Measurements from ENCODE around the gene RANBP17. TPM values are rescaled to one million over a fixed set of nuclear protein-coding genes. Genes with fewer than 3 reads are reported as not detected.
A peak's percentile ranks its signal among the peaks of the same experiment; 100 is the strongest.

The RANBP17 gene
- total RNA-seq, 4 donors from 2014 or later: 0.55 to 3.0 (median 1.5) TPM

DNA sequence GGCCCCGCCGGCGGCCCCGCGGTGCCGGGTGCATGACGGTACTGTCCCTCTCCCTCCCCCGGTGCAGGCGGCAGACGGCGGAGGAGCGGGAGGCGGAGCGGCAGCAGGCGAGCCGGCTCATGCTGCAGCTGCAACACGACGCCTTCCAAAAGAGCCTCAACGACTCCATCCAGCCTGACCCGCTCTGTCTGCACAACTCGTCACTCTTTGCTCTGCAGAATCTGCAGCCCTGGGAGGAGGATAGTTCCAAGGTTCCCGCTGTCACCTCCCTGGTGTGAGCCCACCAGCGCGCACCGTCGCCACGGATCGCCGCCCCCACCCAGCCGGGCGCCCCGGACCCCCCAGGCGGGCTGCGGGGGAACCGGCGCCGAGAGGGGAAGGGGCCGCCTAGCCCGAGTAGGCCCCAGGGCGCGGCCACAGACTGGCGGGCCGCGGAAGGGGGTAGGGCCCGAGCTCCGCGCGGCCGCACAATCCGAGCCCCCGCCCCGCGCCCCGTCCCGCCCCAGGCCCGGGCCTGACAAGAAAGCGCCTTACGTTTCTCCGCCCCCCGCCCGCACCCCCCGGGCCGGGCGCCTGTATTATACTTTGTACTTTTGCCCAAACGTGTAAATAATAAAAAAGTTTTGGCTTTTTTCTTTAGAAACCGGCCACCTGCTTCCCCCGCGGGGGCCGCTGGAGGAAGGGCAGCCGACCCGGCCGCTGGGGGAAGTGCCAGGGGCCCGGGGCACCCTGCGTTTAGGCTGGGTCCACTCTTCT lies 449.7 kb downstream of the RANBP17 start:
- H3K4me1 ChIP-seq: peaks cover 82% of the 10 kb centered on the region
- peak in 1 of 2 donors; percentile 72 for DNase-seq (ENCODE audit: low spot score in 2 of 2)
- H3K27me3 ChIP-seq: peaks cover 100% of the 10 kb centered on the region
- no peaks in the 10 kb centered on the region for H3K36me3 ChIP-seq
- WGBS: 2% methylated on average over 32 of the region's 74 CpGs
- no peak overlapping the region for H3K27ac ChIP-seq
- peak overlapping the region; percentile 35 for H3K4me3 ChIP-seq
- H3K9me3 ChIP-seq: no peaks in the 10 kb centered on the region
- no peak for TF ChIP-seq POLR2AphosphoS5 (IDR thresholded peaks at IDR 0.05)
- TF ChIP-seq POLR2A (IDR thresholded peaks at IDR 0.05): no peak
- no peak for TF ChIP-seq EP300 (IDR thresholded peaks at IDR 0.05)
- TF ChIP-seq CTCF (IDR thresholded peaks at IDR 0.05): no peak

DNA sequence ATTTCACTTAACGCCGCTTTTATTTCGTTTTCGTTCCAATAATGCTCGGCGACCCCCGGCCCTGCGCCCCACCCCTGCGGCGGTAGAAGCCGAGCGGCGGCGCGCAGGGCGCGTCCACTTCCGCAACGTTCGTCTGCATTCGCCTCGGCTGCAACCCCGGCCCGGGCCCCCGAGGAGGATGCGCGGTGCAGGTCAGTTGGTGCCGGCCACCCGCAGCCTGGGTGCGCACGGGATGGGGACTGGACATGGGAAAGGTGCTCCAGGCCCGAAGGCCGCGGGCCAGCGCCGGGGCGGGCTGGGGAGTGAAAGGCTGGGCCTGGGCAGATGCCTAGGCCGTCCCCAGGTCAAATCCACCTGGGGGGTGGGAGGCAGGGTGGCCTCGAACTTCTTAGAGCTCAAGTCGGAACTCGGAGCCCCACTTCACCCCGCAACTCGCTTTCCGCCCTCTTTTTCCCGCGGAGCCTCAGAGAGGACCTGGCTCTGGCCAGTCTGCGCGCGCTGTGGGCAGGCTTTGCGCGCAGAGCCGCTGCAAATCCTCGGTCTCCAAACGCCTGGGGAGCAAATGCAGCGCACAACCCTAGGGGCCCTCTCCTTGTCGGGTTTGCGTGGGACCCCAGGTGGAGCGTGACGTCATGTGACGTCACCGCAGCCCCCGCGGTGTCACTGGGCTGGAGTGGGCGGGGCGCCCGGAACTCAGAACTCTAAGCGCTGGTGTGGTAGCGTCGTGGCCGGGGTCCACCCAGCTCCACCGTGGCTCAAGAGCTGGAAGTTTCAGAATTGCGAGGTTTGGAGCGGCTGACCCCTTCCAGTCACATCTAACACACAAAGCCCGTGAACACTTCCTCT lies 450.5 kb downstream of the RANBP17 start:
- no peaks in the 10 kb centered on the region for H3K36me3 ChIP-seq
- DNase-seq (ENCODE audit: low spot score in 2 of 2): peak in 1 of 2 donors; percentile 76
- peak overlapping the region; percentile 35 for H3K4me3 ChIP-seq
- H3K9me3 ChIP-seq: no peaks in the 10 kb centered on the region
- 2% methylated on average over 51 of the region's 74 CpGs for WGBS
- H3K27me3 ChIP-seq: peaks cover 100% of the 10 kb centered on the region
- H3K4me1 ChIP-seq: peaks cover 89% of the 10 kb centered on the region
- no peak for TF ChIP-seq POLR2AphosphoS5 (IDR thresholded peaks at IDR 0.05)
- no peak for TF ChIP-seq POLR2A (IDR thresholded peaks at IDR 0.05)
- TF ChIP-seq CTCF (IDR thresholded peaks at IDR 0.05): no peak
- no peak for TF ChIP-seq EP300 (IDR thresholded peaks at IDR 0.05)
- no peak overlapping the region for H3K27ac ChIP-seq

DNA sequence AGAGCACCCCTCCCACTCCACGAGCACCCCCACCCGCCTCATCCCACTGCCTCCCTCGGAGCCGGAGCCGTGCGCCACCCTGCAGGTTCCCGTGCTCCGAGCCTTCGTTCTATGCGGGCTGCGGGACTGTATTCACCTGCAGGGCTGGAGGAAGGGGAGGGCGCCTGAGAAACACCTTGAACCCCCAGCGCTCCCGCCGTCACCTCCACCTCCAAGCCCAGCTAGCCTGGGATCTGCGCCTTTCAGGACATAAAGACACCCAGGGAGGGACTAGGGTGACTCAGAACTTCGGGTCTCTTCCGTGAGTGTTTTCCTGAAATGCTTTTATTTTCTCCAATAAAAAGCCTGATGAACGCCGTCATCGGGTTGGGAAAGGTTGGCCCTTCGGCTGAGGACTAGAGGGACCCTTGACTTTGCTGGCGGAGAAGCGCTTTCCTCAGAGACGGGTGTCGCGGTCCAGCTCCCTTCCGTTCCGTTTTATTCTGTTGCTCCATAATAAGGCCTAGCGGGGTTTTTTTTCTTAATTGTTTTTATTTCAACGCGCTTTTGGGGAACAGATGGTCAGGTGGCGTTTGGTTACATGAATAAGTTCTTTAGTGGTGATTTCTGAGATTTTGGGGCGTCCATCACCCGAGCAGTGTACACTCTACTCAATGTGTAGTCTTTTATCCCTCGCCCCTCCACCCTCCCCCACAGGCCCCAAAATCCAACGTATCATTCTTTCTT lies 451.8 kb downstream of the RANBP17 start:
- Histone ChIP-seq H3K27ac (no peak overlapping the region), H3K27me3 (peaks cover 100% of the 10 kb centered on the region), H3K4me1 (peaks cover 80% of the 10 kb centered on the region), H3K36me3 (no peaks in the 10 kb centered on the region), H3K4me3 (no peak overlapping the region), H3K9me3 (no peaks in the 10 kb centered on the region)
- DNase-seq (ENCODE audit: low spot score in 2 of 2): no peak
- TF ChIP-seq CTCF (IDR thresholded peaks at IDR 0.05) (no peak), POLR2A (IDR thresholded peaks at IDR 0.05) (no peak), EP300 (IDR thresholded peaks at IDR 0.05) (no peak)
- WGBS: 10% methylated on average over 36 of the region's 37 CpGs

GRCh38 chr5:171314728-171315385 lies 453.0 kb downstream of the RANBP17 start:
- Histone ChIP-seq H3K27ac (no peak overlapping the region), H3K9me3 (no peaks in the 10 kb centered on the region), H3K4me1 (peaks cover 68% of the 10 kb centered on the region), H3K36me3 (no peaks in the 10 kb centered on the region), H3K4me3 (peak overlapping the region; percentile 22), H3K27me3 (peaks cover 100% of the 10 kb centered on the region)
- TF ChIP-seq CTCF (IDR thresholded peaks at IDR 0.05): no peak
- TF ChIP-seq POLR2AphosphoS5 (IDR thresholded peaks at IDR 0.05): no peak
- no peak for TF ChIP-seq POLR2A (IDR thresholded peaks at IDR 0.05)
- no peak for TF ChIP-seq EP300 (IDR thresholded peaks at IDR 0.05)
- 0% methylated on average over 3 of the region's 53 CpGs for WGBS
- peak in 1 of 2 donors; percentile 75 for DNase-seq (ENCODE audit: low spot score in 2 of 2)
